Measurements from ENCODE around the gene SLC22A3.
"Not testable (repeated sequence)": the region's sequence is repeated elsewhere in the genome, so short reads cannot be mapped to it uniquely, and the experiment has no call there.

Gene SLC22A3, protein sequence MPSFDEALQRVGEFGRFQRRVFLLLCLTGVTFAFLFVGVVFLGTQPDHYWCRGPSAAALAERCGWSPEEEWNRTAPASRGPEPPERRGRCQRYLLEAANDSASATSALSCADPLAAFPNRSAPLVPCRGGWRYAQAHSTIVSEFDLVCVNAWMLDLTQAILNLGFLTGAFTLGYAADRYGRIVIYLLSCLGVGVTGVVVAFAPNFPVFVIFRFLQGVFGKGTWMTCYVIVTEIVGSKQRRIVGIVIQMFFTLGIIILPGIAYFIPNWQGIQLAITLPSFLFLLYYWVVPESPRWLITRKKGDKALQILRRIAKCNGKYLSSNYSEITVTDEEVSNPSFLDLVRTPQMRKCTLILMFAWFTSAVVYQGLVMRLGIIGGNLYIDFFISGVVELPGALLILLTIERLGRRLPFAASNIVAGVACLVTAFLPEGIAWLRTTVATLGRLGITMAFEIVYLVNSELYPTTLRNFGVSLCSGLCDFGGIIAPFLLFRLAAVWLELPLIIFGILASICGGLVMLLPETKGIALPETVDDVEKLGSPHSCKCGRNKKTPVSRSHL

DNA sequence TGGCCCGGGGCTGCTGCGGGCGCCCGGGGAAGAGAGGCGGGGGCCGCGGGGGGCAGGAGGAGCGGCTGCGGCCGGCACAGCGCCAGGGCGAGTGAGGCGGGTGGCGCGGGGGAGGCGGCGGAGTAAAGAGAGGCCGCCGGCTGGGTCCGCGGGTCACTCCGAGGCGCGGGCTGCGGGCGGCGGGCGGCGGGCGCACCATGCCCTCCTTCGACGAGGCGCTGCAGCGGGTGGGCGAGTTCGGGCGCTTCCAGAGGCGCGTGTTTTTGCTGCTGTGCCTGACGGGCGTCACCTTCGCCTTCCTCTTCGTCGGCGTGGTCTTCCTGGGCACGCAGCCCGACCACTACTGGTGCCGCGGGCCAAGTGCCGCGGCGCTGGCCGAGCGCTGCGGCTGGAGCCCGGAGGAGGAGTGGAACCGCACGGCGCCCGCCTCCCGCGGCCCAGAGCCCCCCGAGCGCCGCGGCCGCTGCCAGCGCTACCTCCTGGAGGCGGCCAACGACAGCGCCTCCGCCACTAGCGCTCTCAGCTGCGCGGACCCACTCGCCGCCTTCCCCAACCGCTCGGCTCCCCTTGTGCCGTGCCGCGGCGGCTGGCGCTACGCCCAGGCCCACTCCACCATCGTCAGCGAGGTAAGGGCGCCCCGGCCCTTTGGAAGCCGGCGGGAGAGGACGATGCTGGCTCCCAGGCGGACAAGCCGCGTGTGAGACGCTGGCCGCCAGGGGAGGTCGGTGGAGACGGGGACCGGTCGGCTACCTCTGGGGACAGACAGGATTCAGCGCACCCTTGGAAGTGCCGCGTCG lies at the start of gene SLC22A3:
Gene SLC22A3, plus strand, starts transcription at position 156 of the 797 bp plus-strand sequence. Its CDS starts 42 bp downstream, at position 198.
- peak; percentile 11 for DNase-seq

DNA sequence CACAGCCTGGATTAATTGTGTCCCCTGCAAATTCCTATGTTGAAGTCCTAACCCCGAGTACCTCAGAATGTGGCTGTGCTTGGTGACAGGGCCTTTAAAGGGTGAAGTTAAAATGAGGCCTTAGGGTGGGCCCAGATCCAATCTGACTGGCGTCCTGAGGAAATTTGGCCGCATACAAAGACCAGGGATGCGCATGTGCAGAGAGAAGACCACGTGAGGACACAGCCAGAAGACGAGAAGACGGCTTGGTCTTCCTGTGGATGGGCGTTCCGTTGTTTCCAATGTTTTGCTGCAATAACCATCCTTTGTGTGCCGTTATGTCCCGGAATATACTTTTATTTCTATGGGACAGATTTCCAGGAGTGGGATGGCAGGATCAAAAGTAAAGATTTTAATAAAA lies 48.6 kb upstream of the SLC22A3 start:
- DNase-seq = no peak

DNA sequence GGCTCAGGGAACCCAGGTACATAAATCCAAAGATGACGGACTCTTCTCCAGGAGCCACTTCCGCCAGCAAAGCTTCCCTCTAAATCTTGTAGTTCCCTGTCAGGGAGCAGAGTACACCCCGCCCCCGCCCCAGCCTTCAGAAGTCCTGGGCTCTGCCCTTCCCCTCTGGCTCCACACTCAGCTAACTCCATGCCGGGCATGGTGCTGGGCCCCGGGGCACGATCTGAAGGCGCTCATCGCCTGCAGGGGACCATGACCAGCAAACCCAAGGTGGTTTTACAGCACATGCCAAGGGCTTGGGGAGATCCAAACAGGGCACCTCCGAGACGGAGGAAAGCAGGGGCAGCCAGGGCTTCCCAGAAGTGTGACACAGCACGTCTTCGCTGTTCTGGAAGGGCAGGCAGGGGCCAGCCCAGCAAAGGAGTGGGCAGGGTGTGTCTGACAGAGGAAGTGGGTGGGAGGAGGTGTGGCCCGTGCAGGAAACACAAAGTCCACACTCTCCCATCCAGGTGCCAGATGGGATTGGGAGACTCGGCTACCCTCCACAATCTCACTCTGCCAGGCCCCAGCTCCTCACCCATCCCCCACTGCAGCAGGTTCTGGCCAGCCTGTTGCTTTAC lies 48.0 kb upstream of the SLC22A3 start:
- no peak for DNase-seq

DNA sequence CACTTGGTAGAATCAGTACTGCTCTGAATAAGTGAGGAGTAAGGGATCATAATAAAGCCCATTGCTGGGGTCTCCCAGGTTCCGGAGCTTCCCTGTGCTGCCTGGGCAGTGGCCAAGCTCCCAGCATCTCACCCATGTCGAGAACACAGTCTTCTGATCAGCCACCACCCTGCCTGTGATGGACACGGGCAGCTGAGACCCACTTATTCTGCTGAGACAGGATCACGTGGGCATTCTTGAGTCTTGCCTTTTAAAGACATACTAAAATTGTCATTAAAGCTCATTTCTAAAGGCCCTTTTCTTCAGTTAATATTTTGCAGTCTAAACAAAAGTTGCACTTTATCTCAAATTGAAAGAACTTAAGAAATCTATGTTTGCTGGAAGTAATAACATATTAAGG lies 46.8 kb upstream of the SLC22A3 start:
- no peak for DNase-seq

DNA sequence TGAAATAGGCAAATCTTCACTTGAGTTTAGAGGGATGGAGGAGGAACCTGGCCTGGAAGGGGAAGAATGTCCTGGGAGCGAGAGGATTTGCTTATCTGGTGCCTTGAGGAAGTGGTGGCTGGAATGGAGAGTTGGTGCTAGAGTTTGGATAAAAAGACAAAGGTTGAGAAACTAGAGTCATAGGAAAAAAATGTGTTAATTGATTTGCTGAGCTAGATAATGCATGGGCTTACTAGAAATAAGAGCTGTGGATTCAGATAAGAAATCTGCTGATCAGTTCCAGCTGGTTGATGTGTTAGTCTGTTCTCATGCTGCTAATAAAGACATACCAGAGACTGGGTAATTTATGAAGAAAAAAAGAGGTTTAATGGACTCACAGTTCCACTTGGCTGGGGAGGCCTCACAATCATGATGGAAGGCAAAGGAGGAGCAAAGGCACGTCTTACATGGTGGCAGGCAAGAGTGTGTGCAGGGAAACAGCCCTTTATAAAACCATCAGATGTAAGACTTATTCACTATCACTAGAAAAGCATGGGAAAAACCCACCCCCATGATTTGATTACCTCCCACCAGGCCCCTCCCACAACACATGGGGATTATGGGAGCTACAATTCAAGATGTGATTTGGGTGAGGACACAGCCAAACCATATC lies 45.6 kb upstream of the SLC22A3 start:
- DNase-seq = not testable (repeated sequence)

DNA sequence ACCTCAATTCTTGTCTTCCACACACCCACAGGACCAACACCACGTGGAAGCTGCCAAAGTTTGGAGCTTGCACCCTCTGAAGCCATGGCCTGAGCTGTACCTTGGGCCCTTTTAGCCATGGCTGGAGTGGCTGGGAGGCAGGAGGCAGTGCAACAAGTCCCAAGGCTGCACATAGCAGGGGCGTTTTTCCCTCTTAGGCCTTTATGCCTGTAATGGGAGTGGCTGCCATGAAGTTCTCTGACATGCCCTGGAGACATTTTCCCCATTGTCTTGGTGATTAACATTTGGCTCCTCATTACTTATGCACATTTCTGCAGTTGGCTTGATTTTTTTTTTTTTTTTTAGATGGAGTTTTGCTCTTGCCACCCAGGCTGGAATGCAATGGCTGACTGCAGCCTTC lies 44.4 kb upstream of the SLC22A3 start:
- DNase-seq = no peak

DNA sequence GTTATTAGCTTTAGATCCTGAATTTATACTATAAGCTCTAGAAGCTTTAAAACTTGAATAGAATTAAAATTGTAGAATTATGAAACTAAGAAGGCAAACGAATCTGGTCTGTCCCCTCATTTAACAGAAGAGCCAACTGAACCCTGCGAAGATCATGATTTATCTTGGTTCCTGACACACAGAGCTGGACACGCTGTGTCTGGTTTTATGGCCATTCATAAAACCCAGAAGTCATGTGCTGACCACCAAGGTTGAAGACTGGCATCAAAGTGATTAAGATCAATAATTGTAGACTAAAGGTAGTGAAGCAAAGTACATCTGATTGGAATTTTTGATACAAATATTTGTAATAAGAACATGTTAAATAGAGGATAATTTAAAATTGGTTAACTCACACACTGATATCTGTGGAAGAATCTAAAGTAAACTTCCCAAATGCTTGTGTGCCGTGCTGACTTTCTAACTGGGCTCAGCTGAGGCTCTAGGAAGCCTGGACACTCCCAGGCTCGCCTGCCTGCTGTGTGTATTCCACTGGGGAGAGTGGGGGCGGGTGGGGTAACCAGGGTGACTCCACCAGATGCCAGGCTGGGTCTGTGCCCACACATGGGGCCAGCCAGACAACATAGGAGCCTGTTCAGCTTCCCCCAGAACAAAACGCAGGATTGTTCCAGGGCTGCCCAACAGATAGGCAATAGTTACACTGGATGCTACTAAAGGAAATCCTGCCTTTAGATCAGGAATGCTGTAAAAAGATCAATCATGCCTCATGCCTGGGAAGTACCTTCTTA lies 42.1 kb upstream of the SLC22A3 start:
- no peak for DNase-seq

DNA sequence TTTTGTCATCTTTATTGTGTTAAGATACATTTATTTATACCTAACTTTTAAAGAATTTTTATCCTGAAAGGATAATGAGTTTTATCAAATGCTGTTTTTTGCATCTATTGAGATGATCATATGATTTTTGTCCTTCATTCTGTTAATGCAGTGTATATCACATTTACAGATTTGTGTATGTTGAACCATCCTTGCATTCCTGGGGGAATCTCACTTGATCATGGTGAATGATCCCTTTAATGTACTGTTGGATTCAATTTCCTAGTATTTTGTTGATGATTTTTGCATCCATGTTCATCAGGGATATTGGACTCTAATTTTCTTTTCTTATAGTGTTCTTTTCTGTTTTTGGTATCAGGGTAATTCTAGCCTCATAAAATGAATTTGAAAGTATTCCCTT lies 38.5 kb upstream of the SLC22A3 start:
- no peak for DNase-seq

DNA sequence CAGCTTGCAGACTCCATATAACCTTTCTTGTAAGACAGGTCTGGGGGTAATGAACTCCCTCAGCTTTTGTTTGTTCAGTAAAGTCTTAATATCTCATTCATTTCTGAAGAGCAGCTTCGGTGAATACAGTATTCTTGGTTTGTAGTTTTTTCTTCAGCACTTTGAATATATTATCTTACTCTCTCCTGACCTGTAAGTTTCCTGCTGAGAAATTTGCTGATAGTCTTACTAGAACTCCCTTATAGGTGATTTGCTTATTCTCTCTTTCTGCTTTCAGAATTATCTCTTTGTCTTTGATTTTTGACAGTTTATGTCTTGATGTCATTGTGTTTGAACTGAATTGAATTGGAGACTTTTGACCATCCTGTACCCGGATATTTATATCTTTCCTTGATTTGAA lies 35.3 kb upstream of the SLC22A3 start:
- no peak for DNase-seq

DNA sequence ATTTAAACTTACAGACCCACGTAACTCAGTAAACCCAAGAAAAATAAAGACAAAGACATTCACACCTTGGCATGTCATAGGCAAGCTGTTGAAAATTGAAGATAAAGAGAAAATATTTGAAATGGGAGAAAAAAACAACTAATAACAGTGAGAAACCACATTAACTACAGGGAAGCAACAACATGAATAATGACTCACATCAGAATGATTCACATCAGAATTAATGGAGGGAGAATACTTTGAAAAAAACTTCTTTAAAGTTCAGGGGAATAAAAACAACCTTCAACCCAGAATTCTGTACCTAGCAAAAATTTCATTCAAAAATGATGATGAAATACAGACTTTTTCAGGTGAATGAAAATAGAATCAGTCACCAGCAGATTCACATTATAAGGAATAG lies 32.9 kb upstream of the SLC22A3 start:
- DNase-seq = no peak

DNA sequence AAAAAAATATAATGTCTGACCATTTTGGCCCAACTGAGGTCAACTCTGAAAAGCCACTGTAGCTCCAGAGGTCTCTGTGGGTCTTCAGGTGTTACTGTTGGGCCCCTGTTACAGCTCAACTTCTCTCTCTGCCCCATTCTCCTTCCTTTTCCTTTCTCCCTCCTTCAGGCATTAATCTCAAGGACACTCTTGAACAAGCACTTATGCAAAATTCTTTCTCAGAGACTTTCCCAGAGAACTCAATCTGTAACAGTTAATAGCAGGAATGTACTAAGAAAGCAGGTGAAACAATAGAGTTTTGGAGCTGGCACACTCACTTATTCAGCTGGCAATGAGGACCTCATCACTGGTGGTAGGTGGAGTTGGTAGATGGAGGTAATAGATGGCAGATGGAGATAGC lies 31.9 kb upstream of the SLC22A3 start:
- no peak for DNase-seq

DNA sequence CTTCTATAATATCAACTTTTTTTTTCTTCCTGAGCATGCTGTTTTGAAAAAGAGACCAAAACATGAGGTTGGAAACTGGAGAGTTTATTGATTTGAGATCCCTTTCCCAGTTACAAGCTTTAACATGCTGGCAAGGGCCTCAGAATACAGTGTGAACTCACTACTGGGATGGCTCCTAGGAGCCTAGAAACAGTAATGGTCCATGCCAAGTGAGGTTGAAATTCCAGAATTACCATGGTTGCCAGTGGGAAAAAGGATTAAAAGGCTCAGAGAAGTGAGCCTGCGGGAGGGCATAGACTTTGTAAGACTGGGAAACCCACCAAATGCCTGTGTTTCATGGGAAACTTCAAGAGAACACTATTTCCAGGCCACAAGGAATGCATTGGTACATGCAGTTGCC lies 28.9 kb upstream of the SLC22A3 start:
- DNase-seq = no peak

DNA sequence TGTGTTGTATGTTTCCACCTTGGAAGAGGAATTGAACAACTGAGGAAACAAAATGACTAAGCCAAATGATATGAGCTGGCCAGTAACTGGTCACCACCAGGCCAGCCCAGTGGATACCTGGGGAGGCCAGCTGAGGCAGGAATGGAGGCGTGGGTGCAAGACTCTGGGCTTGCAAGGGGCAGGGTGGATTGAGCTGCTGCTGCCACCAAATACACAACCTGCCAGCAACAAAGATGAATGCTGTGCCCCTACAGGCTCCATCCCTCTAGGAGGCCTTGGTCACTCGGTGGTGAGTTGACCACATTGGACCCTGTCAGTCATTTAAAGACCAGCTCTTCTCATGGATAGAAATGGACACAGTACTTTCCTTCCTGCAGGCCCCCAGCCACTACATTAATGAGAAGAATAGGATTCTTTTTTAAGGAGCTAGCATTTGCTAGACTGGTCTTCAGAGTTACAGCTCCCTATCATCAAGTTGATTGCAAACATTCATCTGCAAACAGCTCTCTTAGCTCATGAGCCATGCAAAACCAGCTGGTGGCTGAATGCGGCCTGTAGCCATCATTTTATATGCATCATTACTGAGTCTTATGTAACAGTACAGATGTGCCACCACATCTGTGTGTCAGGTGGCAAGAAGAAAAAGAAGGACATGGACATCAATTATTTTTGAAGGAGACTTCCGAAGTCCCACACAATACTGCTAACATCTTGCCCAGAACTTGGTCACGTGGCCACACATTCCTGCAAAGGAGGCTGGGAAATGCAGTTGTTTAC lies 26.3 kb upstream of the SLC22A3 start:
- no peak for DNase-seq

DNA sequence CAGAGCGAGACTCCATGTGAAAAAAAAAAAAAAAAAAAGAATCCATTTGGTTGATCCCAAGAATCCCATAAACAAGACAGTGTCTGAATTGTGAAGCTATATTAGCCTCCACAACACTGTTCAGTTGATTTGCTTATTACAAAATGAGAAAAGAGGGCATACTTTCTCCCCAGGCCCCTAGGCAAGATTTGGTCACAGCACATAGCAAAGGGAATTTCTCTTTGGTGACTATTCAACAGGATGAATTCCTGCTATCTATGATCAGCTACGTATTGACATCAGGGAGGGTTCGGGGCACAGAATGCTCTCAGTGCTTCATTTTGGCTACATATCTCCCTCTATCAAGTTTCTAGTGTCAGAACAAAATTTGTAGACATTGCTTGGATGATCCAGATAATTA lies 20.2 kb upstream of the SLC22A3 start:
- no peak for DNase-seq

DNA sequence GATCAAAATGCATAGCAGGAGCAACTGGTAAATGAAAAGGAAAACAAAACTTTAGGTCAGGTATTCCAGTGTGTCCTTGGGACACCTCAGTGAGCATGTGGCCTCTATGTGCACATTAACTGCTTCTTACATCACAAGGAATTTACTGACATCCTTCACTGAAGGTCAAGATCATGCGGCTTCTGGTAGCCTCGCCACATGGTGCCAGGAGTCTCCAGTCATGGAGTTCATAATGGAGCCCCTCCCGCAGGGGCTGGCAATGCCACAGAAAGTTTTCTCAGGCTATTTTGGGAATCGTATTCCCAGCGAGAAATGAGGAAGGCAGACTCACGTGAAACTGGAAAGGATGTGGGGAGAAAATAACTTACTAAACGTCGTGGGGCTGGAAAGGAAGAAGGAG lies 19.7 kb upstream of the SLC22A3 start:
- DNase-seq = no peak

DNA sequence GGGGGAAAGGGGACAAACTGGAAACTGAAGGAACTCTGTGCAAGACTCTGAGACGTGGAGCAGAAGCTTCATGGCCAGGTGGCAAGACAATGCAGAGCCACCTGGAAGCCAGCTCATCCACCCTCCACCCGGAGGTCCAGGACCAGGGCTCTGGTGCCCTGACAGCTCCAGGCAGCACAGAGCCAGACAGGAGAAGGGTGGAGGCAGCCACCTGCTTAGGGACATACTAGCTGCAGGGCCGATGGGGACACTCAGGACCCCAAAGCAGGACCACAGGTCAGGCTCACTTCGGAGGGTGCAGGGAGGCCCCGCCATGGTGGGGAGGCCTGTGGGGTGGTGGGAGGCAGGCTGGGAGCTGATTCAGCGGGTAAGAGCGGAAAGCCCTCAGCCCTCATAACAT lies 19.0 kb upstream of the SLC22A3 start:
- no peak for DNase-seq

DNA sequence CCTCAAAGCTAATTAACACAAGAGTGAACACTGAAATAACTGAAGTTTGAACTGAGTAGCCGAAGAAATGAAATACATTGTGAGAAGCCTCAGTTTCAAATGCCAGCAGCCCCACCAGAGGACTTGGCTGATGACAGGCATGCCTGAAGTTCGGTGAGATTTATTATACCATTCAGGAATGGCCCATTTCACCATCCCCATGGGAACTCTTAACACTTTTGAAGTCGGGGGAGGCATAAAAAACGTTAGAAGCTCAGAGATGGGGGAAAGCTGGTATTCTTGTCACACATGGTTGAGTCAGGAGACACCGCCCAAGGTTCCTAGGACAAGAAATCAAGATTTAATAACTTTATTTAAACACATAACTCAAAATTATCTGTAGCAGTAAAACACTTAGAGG lies 17.6 kb upstream of the SLC22A3 start:
- peak; percentile 42 for DNase-seq

DNA sequence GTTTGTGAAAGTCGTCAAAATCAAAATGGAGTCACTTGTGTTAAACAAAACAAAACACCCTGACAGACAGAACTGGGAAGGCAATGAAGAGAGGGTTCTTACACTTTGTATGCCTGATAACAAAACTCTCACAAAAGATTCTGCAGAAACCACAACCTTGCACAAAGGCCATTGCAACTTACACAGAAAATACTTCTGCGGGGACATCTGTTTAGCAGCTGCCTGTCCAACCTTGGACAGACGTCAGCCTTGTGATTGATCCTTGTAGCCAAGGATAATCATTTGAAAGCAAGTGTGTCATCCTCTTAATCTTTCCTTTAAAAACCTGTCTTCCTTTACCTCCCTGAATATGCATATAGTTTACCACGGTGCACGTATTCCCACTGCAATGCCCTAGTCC lies 17.0 kb upstream of the SLC22A3 start:
- no peak for DNase-seq

DNA sequence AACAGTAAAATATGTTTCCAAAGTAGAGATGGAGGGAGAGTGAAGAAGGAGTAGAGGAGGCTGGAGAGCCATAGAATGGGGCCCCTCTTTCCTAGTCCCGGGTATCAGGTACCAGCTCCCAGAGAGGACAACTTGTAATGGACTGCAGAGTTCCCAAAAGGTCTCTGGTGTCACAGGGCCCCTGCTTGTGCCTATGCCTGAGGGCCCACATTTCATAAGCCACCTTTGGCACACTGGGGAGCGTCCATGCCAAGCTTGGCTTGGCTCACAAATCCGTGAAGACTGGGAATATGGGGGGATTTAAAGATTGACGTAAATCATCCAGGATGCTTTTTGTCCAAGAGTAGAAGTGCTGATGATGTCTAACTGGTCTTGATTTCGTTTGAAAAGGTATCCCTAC lies 16.4 kb upstream of the SLC22A3 start:
- DNase-seq = no peak

DNA sequence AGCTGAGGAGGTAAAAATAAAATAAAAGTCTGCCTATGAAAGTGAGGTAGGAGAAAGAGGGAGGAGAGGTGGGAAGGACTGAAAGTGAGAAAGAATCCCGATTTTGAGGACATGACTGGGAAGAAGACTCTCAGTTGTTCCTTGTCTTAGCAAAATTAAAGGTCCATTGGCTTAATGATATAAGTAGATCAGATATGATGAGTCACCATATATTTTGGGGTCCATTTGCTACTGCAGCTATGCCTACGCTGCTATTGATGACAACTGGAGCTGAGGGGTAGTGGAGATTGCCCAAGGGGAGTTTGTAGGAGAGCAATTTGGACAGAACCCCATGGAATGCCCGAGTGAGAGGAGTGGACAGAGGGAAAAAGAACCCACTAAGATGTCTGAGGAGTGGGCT lies 15.1 kb upstream of the SLC22A3 start:
- no peak for DNase-seq

DNA sequence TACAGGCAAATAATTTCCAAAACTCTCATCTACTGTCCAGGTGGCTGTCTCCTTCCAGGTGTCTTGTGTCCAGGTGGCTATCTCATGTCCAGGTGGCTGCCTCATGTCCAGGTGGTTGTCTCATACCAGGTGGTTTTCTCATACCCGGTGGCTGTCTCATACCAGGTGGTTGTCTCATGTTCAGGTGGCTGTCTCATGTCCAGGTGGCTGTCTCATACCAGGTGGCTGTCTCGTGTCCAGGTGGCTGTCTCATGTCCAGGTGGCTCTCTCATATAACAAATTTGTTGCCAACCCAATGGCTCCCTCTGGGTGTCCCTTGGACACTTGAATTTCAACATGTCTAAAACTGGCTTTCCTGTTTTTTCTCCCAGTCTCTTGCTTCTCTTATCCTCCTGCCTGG lies 14.3 kb upstream of the SLC22A3 start:
- DNase-seq = no peak
